ENCODE measurements around the gene RTN1. TPM values are rescaled to one million over a fixed set of nuclear protein-coding genes. Genes with fewer than 3 reads are reported as not detected.

The RTN1 gene
- total RNA-seq, 1 donor from 2014 or later: 23.4 TPM

GRCh38 chr14:59601056-59601455 is 269.5 kb downstream of the RTN1 start:
- Mint-ChIP-seq H3K9me3 (ENCODE audit: low read depth) (no peaks in the 10 kb centered on the region), H3K4me1 (ENCODE audit: low read depth) (no peaks in the 10 kb centered on the region), H3K27me3 (no peaks in the 10 kb centered on the region), H3K4me3 (ENCODE audit: low read depth) (no peak overlapping the region), H3K36me3 (ENCODE audit: insufficient read depth) (peaks cover 6% of the 10 kb centered on the region), H3K27ac (no peak overlapping the region)
- no peak for DNase-seq (ENCODE audit: low spot score, unreplicated experiment)
- TF ChIP-seq CTCF (IDR thresholded peaks at IDR 0.05; ENCODE audit: unreplicated experiment): no peak

- peaks cover 6% of the 10 kb centered on the region for H3K36me3 Mint-ChIP-seq (ENCODE audit: insufficient read depth)
- no peak overlapping the region for H3K27ac Mint-ChIP-seq
- H3K4me1 Mint-ChIP-seq (ENCODE audit: low read depth): no peaks in the 10 kb centered on the region
- H3K4me3 Mint-ChIP-seq (ENCODE audit: low read depth): no peak overlapping the region
- H3K27me3 Mint-ChIP-seq: no peaks in the 10 kb centered on the region
- DNase-seq (ENCODE audit: low spot score, unreplicated experiment): no peak
- no peak for TF ChIP-seq CTCF (IDR thresholded peaks at IDR 0.05; ENCODE audit: unreplicated experiment)
- no peaks in the 10 kb centered on the region for H3K9me3 Mint-ChIP-seq (ENCODE audit: low read depth)
These were observed 270.2 kb downstream of the RTN1 start for GRCh38 chr14:59600211-59600945.

- Mint-ChIP-seq H3K4me1 (ENCODE audit: low read depth) (no peaks in the 10 kb centered on the region), H3K4me3 (ENCODE audit: low read depth) (no peak overlapping the region), H3K27me3 (no peaks in the 10 kb centered on the region), H3K36me3 (ENCODE audit: insufficient read depth) (peaks cover 5% of the 10 kb centered on the region), H3K9me3 (ENCODE audit: low read depth) (no peaks in the 10 kb centered on the region), H3K27ac (no peak overlapping the region)
- DNase-seq (ENCODE audit: low spot score, unreplicated experiment): no peak
- TF ChIP-seq CTCF (IDR thresholded peaks at IDR 0.05; ENCODE audit: unreplicated experiment): no peak
These were observed 275.5 kb downstream of the RTN1 start for GRCh38 chr14:59595071-59595470.

- no peaks in the 10 kb centered on the region for H3K27me3 Mint-ChIP-seq
- peaks cover 2% of the 10 kb centered on the region for H3K36me3 Mint-ChIP-seq (ENCODE audit: insufficient read depth)
- no peaks in the 10 kb centered on the region for H3K4me1 Mint-ChIP-seq (ENCODE audit: low read depth)
- H3K27ac Mint-ChIP-seq: no peak overlapping the region
- no peak overlapping the region for H3K4me3 Mint-ChIP-seq (ENCODE audit: low read depth)
- no peak for TF ChIP-seq CTCF (IDR thresholded peaks at IDR 0.05; ENCODE audit: unreplicated experiment)
- no peak for DNase-seq (ENCODE audit: low spot score, unreplicated experiment)
- H3K9me3 Mint-ChIP-seq (ENCODE audit: low read depth): no peaks in the 10 kb centered on the region
These were observed 278.8 kb downstream of the RTN1 start for GRCh38 chr14:59591641-59592370.

GRCh38 chr14:59588101-59588500 is 282.5 kb downstream of the RTN1 start:
- Mint-ChIP-seq H3K27me3 (no peaks in the 10 kb centered on the region), H3K27ac (no peak overlapping the region), H3K36me3 (ENCODE audit: insufficient read depth) (peaks cover 2% of the 10 kb centered on the region), H3K4me3 (ENCODE audit: low read depth) (no peak overlapping the region), H3K4me1 (ENCODE audit: low read depth) (no peaks in the 10 kb centered on the region), H3K9me3 (ENCODE audit: low read depth) (no peaks in the 10 kb centered on the region)
- TF ChIP-seq CTCF (IDR thresholded peaks at IDR 0.05; ENCODE audit: unreplicated experiment): no peak
- no peak for DNase-seq (ENCODE audit: low spot score, unreplicated experiment)
